CD4-positive, alpha-beta T cell treated with Interleukin-1 beta for 1 hour (primary cell): ENCODE measurements around the gene H6PD.

ENCODE experiments used
- DNase-seq, 2 donors: peaks; one replicate each; pipeline ENCODE4 v3.0.0-alpha.2; 2020 to 2022

H6PD gene

DNA sequence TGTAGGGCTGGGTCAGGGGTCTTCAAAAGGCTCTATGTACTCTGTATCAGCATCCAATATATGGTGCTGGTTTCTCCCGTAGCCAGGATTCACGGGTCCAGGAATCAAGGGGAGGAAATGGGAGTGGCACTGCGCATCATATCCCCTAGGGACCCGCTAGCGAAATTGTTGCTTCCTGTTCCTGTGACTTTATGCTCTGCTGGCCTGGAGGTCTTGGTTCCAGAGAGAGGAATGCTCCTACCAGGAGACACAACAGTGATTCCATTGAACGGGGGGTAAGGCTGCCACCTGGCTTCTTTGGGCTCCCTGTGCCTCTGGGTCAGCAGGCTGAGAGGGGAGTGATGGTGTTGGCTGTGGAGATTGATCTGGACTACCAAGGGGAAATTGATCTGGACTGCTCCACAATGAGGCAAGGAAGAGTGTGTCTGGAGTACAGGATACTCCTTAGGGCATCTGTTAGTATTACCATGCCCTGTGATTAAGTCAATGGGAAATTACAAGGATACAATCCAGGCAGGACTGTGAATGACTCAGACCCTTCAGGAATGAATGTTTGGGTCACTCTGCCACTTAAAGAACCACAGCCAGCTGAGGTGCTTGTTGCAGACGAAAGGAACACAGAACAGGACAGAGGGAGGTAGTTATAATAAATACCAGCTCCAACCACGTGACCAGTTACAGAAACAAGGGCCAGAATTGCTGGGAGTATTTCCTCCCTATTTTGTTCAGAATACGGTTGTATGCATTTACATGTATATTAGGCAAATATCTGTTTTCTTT, 68.4 kb downstream of the H6PD start:
- no peak for DNase-seq

DNA sequence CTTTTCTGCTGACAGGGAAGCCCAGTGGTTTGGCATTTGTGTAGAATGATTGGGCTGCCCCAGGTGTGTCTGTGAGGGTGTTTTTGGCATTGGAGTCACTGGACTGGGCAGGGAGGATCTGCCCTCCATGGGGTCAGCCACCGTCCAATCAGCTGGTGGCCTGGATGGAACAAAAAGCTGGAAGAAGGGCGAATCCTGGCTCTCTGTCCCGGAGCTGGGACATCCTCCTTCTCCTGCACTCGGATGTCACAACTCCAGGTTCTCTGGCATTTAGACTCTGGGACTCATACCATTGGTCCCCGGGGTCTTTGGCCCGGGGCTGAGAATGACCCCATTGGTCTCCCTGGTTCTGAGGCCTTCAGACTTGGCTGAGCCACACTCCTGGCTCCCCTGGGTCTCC, 69.3 kb downstream of the H6PD start:
- DNase-seq = no peak

DNA sequence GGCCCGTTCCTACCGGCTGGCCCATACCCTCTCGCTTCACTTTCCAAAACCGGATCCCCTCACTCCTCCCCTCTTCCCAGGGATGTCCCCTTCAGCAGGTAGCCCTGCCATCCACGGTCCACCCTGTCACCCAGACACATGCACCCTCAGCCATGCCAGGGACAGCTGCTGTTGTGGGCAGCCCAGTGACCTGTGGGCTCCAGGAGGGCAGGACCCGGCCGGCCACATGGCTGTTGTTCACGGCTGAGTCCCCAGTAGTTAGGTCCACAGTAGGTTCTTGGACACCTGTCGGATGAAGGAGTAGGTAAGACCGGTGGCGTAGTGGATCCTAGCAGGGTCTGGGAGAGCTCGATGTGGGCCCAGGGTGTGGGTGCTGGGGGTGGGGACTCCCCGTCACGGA, 70.6 kb downstream of the H6PD start:
- no peak for DNase-seq

DNA sequence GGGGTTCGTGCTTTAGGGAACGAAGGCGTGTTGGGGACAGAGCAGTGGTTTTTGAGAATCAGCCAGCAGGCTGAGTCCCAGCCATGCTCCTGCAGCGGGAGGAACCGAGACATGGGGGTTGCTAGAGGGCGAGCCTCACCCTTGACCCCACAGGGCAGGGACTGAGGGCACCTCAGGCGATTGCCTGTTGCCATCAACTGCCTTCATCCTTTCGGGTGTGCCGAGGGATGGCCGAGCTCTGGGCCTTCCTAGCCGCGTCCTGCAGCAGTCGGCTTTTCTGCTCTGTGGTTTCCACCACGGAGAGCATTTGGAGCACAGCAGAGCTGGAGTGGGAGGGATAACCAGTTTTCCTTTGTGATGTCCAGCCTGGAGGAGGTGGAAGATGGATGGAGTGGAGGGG, 71.4 kb downstream of the H6PD start:
- DNase-seq = no peak

DNA sequence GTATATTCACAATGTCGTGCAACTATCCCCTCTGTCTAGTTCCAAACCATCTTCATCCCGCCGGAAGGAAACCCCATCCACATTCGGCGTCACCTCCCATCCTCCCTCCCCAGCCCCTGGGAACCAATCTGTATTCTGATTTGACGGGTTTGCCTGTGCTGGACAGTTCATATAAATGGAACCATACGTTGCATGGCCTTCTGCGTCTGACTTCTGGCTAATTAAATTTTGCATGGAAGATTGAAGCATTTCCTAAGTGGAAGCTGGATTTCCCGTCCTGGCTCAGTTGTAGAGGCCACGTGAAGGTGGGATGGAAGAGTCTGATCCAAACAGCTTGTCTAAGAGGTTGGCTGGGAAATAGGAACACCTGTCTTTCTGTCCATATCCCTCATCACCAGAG, 72.7 kb downstream of the H6PD start:
- DNase-seq = no peak

DNA sequence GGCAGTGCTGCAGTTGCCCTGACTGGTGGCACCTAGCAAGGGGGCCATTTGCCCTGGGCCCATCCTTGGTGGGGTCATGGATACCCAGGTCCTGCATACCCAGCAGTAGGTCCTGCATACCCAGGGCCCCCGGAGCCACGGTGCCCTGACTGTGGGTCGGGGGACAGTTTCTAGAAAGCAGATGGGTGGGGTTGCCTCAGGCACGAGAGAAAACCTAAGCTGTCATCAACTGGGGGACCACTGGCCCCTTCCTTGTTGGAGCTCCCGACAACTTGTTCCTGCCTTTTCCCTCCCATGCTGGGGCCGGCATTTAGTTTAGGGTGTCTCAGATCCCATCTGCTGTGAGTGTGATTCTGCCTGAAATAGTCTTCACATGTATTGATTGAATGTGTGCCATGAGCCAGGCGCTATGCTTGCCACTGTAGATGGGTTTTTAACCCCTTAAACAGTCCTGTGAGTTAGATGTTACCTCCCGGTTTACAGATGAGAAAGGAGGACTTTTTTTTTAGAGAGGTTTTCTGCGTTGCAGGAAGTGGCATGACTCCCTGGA, 73.7 kb downstream of the H6PD start:
- DNase-seq = no peak

DNA sequence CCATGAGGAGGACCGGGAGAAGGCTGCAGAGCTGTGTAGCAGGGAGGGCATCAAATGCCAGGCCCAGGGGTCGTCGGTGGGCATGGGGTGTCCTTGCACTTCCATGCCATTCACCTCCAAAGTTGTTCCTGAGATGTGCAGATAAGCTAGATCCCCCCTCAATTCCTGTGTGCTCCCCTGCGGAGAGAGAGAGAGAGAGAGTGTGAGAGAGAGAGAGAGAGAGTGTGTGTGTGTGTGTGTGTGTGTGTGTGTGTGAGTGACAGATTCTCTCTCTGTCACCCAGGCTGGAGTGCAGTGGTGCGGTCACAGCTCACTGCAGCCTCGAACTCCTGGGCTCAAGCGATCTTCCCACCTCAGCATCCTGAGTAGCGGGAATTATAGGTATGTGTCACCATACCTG, 74.5 kb downstream of the H6PD start:
- no peak for DNase-seq

DNA sequence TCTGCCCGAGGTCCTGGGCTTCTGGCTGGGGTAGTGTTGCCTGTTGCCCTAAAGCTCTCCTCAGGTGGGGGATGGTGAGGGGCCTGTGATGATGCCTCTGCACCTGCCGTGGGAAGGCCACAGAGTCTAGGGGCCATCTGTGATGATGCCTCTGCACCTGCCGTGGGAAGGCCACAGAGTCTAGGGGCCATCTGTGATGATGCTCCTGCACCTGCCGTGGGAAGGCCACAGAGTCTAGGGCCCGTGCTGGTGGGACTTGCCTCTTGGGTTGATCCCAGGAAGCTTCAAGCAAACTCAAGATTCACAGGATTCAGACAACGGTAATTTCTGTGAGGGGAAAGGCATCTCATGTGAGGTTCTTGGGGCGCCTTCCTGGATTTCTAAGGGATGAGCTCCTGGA, 75.4 kb downstream of the H6PD start:
- DNase-seq = no peak

DNA sequence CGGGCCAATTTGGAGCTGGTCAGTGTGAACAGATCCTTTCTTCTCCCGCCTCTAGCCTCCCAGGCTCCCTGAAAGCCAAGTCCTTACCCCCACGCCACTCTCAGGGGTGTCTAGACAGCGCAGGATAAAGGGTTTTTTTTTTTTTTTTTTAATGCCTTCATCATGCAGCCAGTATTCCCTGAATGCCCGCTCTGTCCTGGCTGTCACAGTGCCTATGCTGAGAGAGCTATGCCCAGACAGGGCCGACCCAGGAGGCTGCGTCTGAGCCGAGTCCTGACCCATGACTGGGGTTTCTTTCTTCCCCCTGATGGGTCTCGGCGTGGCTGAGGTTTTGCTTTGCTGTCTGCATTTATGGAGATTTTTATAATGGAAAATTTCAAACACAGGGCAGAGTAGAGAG, 76.5 kb downstream of the H6PD start:
- no peak for DNase-seq

DNA sequence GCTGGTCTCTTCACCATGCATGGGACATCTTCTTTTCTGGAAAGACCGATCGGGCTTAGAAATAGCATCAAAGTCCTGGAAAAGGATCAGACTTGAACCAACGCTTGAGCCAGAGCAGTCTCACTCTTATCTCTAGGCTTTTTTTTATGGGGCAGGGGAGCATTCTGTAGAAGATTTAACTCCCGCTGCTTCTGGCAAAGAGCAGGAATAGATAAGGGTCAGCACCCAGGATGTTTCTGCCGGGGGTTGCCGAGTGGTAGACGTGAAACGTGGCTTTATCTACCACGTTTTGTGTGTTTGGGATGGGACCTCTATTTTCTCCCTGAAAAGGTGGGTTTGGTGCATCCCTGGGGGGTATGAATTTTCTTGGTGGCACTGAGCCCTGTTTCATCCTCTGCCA, 76.9 kb downstream of the H6PD start:
- no peak for DNase-seq

DNA sequence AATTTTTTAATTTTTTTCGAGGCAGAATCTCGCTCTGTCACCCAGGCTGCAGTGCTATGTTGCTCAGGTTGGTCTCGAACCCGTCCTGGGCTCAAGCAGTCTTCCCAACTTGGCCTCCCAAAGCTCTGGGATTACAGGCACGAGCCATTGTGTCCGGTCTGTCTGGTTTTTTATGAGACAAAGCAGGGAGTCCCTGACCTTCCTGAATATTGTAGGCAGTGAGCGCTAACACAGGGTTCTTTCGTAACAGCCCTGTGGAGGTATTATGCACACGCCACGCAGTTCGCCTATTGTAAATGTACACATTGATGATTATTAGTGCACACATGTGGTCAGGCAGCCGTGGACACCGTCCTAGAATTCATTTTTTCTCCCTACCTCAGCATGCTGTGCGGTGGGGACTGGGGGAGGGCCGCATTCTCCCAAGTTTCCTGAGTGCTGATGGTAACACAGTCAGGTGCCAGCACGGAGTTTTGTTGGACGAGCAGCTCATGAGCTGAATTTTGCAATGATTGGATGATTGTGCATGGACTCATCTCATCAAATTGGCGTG, 77.7 kb downstream of the H6PD start:
- DNase-seq = no peak

DNA sequence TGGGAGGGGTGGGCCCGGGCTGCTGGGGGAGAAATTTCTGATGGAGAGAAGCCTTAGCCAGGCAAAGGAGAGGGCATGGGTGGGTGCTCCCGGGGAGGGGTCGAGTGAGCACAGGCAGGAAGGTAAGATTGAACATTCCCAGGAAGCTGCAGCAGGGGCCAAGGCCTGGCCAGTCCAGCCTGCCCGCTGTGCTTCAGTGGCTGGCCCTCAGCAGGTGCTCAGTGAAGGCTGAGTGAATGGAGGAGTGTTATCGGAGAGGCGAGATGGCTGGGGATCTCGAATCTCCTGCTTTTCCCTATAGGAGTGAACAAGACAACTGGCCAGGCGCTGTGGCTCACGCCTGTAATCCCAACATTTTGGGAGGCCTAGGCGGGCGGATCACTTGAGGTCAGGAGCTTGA, 79.0 kb downstream of the H6PD start:
- DNase-seq = no peak

DNA sequence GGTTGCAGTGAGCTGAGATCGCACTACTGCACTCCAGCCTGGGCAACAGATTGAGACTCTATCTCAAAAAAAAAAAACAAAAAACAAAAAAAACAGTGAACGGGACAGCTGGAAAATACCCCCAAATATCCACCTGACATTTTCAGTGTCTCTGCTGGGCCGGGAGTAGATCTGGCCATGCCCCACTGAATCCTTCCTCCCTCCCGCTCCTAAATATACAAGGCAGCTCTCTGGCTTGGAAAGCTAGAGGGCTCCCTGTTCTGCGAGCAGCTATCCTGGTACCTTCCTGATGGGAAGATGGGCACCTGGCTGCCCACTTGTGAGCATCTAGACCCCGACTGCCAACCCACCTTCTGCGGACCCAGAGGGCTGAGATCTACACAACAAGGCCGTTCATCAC, 79.5 kb downstream of the H6PD start:
- DNase-seq = no peak

DNA sequence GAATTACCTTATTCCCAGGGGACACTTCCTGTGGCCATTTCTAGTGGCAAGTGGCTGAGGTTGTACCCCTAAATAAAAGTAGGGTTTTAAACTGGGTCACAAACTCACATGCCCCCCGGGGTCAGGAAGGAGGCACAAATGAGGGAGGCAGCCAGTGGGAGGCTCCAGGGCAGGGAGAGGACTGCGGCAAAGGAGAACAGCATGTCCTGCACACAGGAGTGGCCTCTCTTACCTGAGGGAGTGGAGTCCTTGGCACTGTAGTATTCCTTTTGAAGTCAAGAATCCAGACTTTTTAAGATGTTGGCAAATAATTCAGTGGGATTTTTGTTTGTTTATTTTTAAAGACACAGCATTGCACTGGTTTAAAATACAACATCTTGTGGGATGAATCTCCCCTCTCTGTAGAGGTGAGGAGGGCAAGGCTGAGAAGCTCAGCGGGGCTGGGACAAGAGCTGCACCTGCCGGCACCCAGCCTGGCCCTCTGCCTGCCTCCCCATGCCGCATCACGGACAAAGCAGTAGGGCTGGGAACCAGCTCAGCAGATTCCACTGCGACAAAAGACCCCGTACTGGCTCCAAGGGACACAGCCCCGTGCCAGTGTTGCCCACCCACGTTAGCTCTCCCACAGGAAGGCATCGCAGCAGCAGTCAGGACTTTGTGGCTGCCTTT, 80.3 kb downstream of the H6PD start:
- DNase-seq = no peak

DNA sequence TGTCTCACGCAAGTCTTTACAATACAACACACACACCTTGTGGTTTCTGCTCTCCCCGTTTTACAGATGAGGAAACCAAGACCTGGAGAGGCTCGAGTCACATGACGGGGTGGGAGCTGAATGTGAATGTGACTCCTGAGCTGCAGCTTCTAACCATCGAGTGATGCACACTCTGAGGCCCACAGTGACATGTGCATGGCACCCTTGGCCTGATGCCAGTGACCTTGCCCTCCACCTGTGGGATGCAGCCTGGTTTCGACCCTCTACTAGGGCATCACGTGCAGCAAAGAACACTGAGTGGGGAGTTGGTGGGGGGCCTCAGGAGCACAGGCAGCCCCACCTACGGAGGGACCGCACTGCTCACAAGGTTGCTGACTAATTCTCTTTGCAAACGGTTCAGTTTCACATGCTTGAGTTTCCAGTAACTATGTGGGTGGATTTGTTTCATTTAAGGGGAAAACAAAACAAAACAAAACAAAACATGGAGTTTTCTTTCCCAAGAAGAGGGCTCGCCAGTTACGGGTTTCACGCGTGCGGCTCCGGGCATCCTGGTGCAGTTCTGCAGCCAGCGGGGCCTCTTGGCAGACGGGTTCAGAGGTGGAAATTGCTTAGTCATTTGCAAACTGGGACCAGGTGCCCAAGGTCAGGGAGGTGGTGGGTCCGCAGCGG, 81.0 kb downstream of the H6PD start:
- no peak for DNase-seq

DNA sequence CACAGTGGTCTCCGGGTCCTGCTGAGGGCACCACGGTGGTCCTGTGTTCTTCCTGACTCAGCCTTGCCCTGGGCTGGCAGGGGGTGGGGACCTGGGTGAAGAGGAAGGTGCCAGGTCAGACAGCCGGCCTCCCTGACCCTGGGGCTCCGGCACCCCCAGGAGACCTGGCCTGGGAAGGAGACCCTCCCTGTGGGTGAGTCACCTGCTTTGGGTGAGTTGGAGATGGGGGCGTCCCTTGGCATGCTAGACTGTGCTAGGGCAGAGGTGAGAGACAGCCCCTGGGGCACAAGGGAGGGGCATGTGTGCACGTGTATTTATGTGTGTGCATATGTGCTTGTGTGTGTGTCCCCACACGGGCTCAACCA, 81.5 kb downstream of the H6PD start:
- DNase-seq = no peak

DNA sequence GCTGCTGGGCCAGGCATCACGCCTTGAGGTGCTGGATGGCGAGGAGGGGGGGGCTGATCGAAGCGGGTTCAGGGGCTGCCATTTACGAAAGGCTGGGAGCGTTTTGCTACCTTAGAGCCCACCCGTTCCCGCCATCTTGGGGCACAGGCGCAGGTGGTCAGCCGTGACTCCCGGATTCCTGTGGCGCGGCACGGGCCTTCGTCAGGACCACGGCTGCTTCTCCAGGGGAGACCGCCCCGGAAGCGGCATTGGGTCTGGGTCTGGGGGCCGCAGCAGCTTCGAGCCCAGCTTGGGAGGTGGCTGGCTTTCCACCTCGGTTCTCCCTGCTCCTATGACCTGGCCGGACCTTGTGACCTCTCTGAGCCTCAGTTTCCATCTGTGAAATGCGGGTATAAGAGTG, 81.9 kb downstream of the H6PD start:
- DNase-seq = no peak

DNA sequence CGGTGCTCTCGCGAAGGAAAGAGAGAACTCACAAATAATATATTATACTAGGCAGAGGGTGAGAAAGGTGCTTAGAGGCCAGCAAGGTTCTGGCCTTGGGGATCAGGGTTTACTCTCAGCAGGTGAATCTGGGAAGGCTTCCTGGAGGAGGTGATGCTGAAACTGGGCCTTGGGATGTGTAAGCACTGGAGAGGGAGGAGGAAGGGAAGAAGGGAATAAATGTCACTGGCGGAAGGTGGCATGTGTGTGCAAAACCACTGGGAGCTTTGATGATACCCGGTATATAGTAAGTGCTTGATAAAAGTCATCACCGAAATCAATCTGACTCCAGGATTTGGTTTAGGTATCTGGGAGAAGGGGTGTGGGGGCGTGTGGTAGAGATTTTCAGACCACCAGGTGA, 82.5 kb downstream of the H6PD start:
- no peak for DNase-seq

DNA sequence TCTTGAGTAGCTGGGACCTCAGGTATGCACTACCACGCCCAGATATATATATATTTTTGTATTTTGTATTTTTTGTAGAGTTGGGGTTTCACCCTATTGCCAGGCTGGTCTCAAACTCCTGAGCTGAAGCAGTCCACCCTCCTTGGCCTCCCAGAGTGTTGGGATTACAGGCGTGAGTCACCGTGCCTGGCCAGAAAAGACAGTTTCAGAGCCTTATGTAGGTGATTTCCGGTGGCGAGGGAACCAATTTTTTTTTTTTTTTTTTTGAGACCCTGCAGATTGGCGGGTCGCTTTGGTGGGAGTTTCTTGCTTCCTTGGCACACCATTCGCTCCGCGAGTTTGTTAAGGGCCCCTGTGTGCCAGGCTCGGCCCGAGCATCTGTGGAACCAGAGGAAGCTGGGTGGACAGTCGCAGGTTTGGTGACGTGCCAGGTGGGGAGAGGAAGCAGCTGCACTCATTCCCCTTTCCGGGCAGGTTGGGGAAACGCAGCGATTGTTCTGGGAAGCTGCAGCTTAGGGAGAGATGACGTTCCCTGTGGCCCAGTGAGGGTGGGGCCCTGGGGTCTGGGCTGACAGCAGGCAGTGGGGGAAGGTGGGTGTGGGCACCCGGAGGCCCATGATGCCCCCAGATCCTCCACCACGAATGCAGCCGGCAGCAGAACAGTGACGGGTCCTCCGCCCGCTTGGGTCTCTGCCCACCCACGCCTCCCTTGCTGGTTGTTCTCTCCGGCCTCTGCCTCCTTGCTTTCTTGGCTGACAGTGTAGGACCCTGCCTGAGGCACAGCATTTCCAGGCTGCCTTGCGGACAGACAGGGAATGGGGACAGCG, 83.2 kb downstream of the H6PD start:
- DNase-seq = no peak

DNA sequence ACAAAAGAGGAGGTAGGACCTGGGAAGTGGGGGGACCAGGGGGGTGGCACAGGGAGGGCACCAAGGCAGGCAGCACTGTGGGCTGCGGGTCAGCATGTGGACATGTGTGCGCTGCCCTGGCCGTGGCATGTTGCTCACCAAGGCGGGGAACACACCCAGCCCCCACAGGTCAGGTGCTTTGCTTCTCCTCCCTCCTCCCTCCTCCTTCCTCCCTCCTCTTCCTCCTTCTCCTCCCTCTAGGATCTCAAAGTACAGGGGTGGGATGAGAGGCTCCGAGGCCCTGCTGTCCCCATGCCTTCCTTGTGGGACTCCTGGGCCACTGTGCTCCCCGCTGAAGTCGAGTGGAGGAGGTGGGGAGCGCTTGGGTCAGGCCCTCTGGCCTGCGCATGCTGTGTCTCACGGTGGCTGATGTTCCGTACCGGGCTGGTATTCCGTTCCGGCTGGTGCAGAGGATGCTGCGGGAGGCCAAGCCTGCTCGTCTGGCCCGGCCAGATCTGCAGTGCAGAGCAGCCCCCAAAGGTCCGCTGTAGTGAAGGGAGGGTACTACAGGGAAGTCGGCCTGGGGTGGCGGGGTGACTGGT, 84.7 kb downstream of the H6PD start:
- no peak for DNase-seq

DNA sequence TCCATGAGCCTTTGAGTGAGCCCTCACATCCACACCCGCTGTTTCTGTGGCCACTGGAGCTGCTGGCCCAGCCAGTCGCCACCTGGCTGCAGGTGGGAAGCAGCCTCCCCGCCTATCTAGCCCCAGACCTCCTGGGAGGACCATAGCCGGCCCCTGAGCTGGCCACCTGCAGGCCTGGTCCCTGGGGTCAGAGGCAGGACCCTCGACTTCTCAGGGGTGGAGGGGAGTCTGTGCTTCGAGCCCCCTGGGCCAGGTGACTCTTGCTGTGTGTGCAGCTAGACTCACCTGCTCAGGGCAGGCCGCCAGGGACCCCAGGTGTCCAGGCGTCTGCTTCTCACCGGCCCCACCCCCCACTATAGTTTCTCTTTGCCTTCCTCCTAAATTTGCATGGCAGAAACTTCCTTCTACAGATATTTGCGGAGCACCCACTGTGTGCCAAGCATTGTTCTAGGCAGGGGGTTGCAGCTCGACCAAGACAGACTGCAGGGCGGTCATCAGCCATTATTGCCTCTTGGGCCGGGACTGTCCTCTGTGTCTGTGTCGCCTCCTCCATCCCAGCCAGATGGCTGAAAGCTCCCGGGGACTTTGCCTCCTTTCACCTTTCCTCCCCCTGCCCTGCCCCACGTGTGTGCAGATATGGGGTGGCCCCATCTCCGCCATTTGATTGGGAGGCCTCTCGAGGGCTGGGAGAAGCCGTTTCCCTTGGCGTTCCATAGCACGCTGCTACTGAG, 85.4 kb downstream of the H6PD start:
- DNase-seq = no peak
